IPS-20b (cell line): ENCODE results near the gene BMPR1A.

Experiments
- H3K27ac ChIP-seq: one replicate; pipeline ENCODE4 v1.5.1; 2013; ENCODE audit warnings: low read length
- H3K27me3 ChIP-seq: 2 replicates; pipeline ENCODE4 v1.6.1; 2013; ENCODE audit warnings: mild to moderate bottlenecking, low read length, inconsistent platforms; ENCODE audit not compliant: insufficient read depth
- H3K36me3 ChIP-seq: 2 replicates; pipeline ENCODE4 v1.6.1; 2013; ENCODE audit warnings: low read depth, mild to moderate bottlenecking, inconsistent platforms, low read length, moderate library complexity; ENCODE audit not compliant: insufficient read depth
- H3K4me1 ChIP-seq: 2 replicates; pipeline ENCODE4 v1.6.1; 2013; ENCODE audit warnings: mild to moderate bottlenecking, control low read depth, inconsistent platforms, low read length, moderate library complexity; ENCODE audit not compliant: insufficient read depth
- H3K4me3 ChIP-seq: 2 replicates; pipeline ENCODE4 v1.5.1; 2013; ENCODE audit warnings: mild to moderate bottlenecking, low read length, inconsistent platforms
- H3K9ac ChIP-seq: 2 replicates; pipeline ENCODE4 v1.6.1; 2013; ENCODE audit warnings: low read depth, mild to moderate bottlenecking, inconsistent platforms, low read length, moderate library complexity
- H3K9me3 ChIP-seq: 2 replicates; pipeline ENCODE4 v1.6.1; 2013; ENCODE audit warnings: mild to moderate bottlenecking, low read depth, low read length, inconsistent platforms; ENCODE audit not compliant: insufficient read depth

Gene BMPR1A

GRCh38 chr10:86753638-86754434 lies 2.6 kb upstream of the BMPR1A start:
- Histone ChIP-seq H3K9ac (no peak overlapping the region), H3K9me3 (no peaks in the 10 kb centered on the region), H3K27me3 (no peaks in the 10 kb centered on the region), H3K4me3 (0 out of 2 replicates have a peak overlapping the region, but pooled peaks have one; percentile 3), H3K36me3 (no peaks in the 10 kb centered on the region), H3K4me1 (peaks cover 11% of the 10 kb centered on the region), H3K27ac (no peak overlapping the region)

GRCh38 chr10:86755454-86755739 lies 1.0 kb upstream of the BMPR1A start:
- Histone ChIP-seq H3K27me3 (no peaks in the 10 kb centered on the region), H3K4me1 (peaks cover 17% of the 10 kb centered on the region), H3K9me3 (no peaks in the 10 kb centered on the region), H3K9ac (peak overlapping the region; percentile 96), H3K27ac (peak overlapping the region; percentile 83), H3K36me3 (no peaks in the 10 kb centered on the region), H3K4me3 (peak overlapping the region; percentile 76)

DNA sequence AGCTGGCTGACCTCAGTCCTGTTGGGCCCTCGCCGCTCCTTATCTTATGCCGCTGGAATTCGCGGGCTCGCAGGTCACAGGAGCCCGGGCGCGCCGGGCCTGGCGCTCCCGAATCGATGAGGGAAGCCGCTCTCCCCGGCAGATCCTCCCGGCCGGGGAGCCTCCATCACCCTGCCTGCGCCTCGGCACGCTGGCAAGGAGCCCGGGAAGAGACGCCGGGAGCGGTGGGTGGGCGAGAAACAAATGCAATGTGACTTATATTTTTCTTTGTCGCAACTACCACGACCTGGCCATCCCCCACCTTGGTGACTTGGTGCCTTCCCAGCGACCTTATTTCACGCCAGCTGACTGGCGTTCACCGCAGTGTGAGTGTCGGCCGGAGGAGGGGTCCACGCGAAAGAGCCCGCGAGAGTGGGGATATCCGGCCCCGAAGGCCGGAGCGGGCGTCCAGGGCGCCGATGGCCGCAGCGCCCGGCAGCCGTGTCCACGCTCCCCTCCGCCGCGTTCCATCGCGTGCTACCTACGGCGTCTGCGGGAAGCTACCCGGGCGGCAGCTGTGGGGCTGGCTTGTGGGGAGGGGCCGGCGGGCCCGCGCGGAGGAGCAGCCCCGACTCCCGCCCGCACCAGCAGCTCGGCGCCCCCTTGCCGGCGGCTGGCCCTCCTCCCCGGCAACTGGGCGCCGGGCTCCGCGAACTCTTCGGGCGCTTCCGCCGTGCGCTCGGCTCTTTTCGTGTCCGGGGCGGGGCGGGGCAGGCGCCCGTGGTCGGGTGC lies 494 bp upstream of the BMPR1A start:
- Histone ChIP-seq H3K9ac (peak overlapping the region; percentile 96), H3K9me3 (no peaks in the 10 kb centered on the region), H3K27me3 (no peaks in the 10 kb centered on the region), H3K27ac (peak overlapping the region; percentile 83), H3K4me3 (peak overlapping the region; percentile 76), H3K4me1 (peaks cover 22% of the 10 kb centered on the region), H3K36me3 (no peaks in the 10 kb centered on the region)

DNA sequence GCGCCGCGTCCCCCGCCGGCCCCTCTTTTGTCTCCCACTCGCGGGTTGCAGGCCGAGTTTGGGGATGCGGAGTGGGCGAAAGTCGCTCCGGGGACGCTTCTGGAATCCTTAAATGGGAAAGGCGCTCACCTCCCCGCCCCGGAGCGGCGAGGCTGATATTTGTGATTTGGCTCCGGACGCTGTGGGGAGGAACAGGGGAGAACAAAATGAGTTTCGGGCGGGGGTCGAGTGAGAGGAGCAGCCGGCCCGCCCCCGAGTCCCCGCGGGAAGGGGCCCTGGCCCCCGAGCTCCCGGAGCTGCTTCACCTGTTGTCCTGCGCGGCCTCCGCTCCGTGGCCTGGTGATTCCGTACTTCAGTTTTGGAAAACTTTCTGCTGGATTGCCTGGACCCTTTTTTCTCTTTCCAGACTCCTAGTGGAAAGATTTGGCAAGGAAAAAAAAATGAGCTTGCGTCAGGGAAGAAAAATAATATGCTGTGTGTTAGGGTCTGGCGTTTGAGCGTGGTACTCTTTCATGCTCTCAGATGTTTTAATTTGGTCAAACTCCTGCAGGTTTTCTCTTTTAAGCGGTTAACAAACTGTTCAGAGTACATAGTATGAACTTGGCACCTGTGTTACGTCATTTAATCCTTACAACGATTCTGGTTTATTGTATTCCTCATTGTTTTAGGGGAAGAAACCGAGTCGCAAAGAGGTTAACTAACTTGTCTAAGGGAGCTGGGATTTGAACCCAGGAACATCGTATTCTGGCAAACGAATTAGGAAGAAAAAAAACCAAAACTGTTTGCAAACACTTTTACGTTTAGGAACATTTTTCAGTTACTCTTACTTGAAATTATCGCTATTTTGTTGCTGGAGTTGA lies 924 bp downstream of the BMPR1A start:
- Histone ChIP-seq H3K27me3 (no peaks in the 10 kb centered on the region), H3K4me3 (peak overlapping the region; percentile 98), H3K36me3 (no peaks in the 10 kb centered on the region), H3K27ac (peak overlapping the region; percentile 29), H3K9ac (peak overlapping the region; percentile 93), H3K4me1 (peaks cover 27% of the 10 kb centered on the region), H3K9me3 (no peaks in the 10 kb centered on the region)

- no peaks in the 10 kb centered on the region for H3K27me3 ChIP-seq
- H3K4me3 ChIP-seq = peak overlapping the region; percentile 98
- no peaks in the 10 kb centered on the region for H3K9me3 ChIP-seq
- peak overlapping the region; percentile 93 for H3K9ac ChIP-seq
- H3K27ac ChIP-seq = peak overlapping the region; percentile 29
- H3K36me3 ChIP-seq = no peaks in the 10 kb centered on the region
- peaks cover 21% of the 10 kb centered on the region for H3K4me1 ChIP-seq
Measured at GRCh38 chr10:86758189-86759072, 2.0 kb downstream of the BMPR1A start.

- H3K36me3 ChIP-seq = no peaks in the 10 kb centered on the region
- H3K27me3 ChIP-seq = no peaks in the 10 kb centered on the region
- H3K27ac ChIP-seq = no peak overlapping the region
- no peaks in the 10 kb centered on the region for H3K9me3 ChIP-seq
- H3K4me1 ChIP-seq = peaks cover 21% of the 10 kb centered on the region; the same call in 1 of the 2 replicates
- peak overlapping the region; percentile 93 for H3K9ac ChIP-seq
- peak overlapping the region; percentile 98 for H3K4me3 ChIP-seq
Measured at GRCh38 chr10:86759073-86759672, 2.8 kb downstream of the BMPR1A start.

DNA sequence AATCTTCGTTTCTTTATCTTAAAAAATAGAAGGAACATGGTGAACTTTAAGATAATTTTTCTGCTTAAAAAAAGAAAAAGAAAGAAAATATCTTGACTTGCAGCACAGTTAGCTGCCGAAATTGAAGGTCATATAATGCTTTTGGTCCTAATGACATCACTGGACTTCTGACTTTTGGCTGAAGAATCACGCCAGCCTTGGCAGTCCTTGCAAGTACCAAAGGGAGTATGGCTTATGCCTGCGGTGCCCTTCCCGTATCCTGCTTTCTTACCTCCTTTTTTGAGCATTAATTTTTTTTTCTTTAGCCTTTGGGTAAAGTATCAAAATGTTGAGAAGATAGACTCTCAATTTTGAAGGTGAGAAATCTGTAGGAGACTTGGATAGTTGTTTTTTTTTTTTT lies 7.0 kb downstream of the BMPR1A start:
- no peaks in the 10 kb centered on the region for H3K9me3 ChIP-seq
- H3K9ac ChIP-seq = no peak overlapping the region
- H3K4me1 ChIP-seq = peaks cover 28% of the 10 kb centered on the region; the same call in 1 of the 2 replicates
- no peaks in the 10 kb centered on the region for H3K27me3 ChIP-seq
- H3K27ac ChIP-seq = no peak overlapping the region
- no peak overlapping the region for H3K4me3 ChIP-seq
- no peaks in the 10 kb centered on the region for H3K36me3 ChIP-seq

DNA sequence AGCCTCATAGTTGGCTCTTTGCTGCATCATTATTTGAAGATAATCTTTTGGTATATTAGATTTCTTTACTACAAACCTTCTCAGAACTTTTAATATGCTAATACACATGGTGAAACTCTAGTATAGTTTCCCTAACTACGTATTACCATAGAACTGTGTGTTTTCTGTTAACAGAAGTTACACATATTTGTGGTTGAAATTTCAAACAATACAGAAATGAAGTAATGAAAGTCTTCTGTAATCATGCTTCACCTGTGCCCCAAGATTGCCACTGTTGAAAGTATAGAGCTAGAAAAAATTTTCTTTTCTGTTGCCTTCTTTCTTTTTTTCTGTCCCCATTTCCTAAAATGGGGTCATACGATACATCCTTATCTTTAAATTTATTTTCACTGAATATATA lies 9.1 kb downstream of the BMPR1A start:
- H3K4me1 ChIP-seq = peaks cover 38% of the 10 kb centered on the region
- H3K9me3 ChIP-seq = no peaks in the 10 kb centered on the region
- no peak overlapping the region for H3K4me3 ChIP-seq
- H3K27me3 ChIP-seq = no peaks in the 10 kb centered on the region
- no peaks in the 10 kb centered on the region for H3K36me3 ChIP-seq
- no peak overlapping the region for H3K9ac ChIP-seq
- H3K27ac ChIP-seq = no peak overlapping the region

DNA sequence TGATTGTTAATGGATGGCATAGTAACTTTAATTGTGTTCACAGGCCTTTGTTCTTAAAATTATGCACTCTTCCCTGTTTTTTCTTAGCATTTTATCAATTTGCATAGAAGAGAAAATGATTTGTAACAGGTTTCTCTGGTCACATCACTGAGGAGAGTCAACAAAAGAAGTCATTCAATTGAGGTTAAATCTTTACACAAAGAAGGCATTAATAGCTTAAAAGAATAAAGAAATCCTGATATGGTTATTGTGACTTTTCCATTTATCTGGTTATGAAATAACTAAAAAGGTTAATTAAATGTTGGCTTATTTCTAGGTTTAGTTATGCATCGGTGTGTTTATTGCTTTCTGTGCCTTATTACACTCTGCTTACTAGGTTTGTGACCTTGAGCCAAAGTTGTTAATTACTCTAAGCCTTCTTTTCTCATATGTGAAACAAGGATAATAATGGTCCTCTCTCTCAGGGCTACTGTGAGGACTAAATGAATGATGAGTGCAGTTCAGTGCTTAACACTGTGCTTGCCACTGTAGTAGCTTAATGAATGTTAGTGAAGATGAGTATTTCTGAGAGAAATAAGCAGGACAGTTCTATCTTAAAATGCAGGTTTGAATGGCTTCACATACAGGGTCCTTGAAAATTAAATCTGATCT lies 12.1 kb downstream of the BMPR1A start:
- peaks cover 30% of the 10 kb centered on the region for H3K4me1 ChIP-seq
- no peak overlapping the region for H3K9ac ChIP-seq
- no peaks in the 10 kb centered on the region for H3K9me3 ChIP-seq
- H3K27ac ChIP-seq = no peak overlapping the region
- no peaks in the 10 kb centered on the region for H3K36me3 ChIP-seq
- no peaks in the 10 kb centered on the region for H3K27me3 ChIP-seq
- no peak overlapping the region for H3K4me3 ChIP-seq

- Histone ChIP-seq H3K36me3 (0 out of 2 replicates have a peak, but pooled peaks cover 3% of the 10 kb centered on the region), H3K27ac (no peak overlapping the region), H3K4me3 (no peak overlapping the region), H3K4me1 (peaks cover 38% of the 10 kb centered on the region), H3K9ac (0 out of 2 replicates have a peak overlapping the region, but pooled peaks have one; percentile 15), H3K27me3 (no peaks in the 10 kb centered on the region), H3K9me3 (no peaks in the 10 kb centered on the region)
Measured at GRCh38 chr10:86769991-86770390, 13.6 kb downstream of the BMPR1A start.
